Measurements from ENCODE around the gene ZNF732. TPM values are rescaled to one million over a fixed set of nuclear protein-coding genes. Genes with fewer than 3 reads are reported as not detected.

ZNF732 gene
- total RNA-seq, 3 donors from 2014 or later (not counting 1 experiment from before 2014, with no cell fraction given): not detected

DNA sequence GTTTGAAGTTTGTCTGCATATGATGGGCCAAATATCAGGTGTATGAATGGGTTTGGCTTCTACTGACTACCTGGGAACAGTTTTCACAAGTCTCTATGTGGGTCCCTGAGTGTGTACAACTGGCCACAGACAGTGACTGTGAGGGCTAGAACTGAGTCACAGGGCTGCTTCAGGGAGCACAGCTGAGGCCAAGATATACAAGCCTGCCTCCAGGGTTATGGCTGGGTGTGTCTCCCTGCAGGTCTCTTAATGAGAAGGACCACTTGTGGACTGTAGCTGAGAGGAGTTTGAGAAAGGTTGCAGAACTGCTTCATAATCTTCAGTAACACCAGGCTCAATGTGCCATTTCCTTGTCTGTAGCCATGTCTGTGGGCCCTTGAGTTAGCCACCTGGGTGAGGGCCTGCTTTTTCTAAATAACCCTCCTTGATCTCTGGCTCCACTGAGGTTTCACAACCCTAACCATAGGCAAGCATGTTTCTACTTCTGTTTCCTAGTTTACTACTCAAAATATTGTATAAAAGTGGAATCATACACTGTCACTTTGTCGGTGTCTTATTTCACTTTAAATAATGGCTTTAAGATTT, 81.3 kb downstream of the ZNF732 start:
- DNase-seq: no peak

More for the DNA sequence above, 81.3 kb downstream of the ZNF732 start:
- Histone ChIP-seq H3K4me1 (ENCODE audit: control insufficient read depth, insufficient read depth, low read length) (peaks cover 20% of the 10 kb centered on the region), H3K4me3 (ENCODE audit: low read length) (no peak overlapping the region), H3K27ac (ENCODE audit: low read length) (peak overlapping the region; percentile 51), H3K36me3 (ENCODE audit: control insufficient read depth, insufficient read depth, low read length) (no peaks in the 10 kb centered on the region), H3K9me3 (ENCODE audit: control insufficient read depth, insufficient read depth, low read length) (peaks cover 8% of the 10 kb centered on the region), H3K27me3 (ENCODE audit: control insufficient read depth, insufficient read depth, low read length) (no peaks in the 10 kb centered on the region)
- H3K27ac Mint-ChIP-seq: peak overlapping the region; percentile 86 to 92
- peak; percentile 43 to 86 (median 78) for ATAC-seq
- H3K27me3 Mint-ChIP-seq (ENCODE audit: low read depth in 2 of 2): no peaks in the 10 kb centered on the region
- no peaks in the 10 kb centered on the region for H3K36me3 Mint-ChIP-seq
- peaks cover 24 to 30% of the 10 kb centered on the region in 2 donors for H3K4me1 Mint-ChIP-seq
- intact Hi-C loops (cut with micrococcal nuclease): no loop called here
- H3K9me3 Mint-ChIP-seq: no peaks in the 10 kb centered on the region
- H3K4me3 Mint-ChIP-seq: peak overlapping the region; percentile 71
- WGBS (ENCODE audit: insufficient coverage): no CpG with 5 or more reads among the region's 1 CpG
- TF ChIP-seq, protein P1, sequence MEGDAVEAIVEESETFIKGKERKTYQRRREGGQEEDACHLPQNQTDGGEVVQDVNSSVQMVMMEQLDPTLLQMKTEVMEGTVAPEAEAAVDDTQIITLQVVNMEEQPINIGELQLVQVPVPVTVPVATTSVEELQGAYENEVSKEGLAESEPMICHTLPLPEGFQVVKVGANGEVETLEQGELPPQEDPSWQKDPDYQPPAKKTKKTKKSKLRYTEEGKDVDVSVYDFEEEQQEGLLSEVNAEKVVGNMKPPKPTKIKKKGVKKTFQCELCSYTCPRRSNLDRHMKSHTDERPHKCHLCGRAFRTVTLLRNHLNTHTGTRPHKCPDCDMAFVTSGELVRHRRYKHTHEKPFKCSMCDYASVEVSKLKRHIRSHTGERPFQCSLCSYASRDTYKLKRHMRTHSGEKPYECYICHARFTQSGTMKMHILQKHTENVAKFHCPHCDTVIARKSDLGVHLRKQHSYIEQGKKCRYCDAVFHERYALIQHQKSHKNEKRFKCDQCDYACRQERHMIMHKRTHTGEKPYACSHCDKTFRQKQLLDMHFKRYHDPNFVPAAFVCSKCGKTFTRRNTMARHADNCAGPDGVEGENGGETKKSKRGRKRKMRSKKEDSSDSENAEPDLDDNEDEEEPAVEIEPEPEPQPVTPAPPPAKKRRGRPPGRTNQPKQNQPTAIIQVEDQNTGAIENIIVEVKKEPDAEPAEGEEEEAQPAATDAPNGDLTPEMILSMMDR (IDR thresholded peaks at IDR 0.05): no peak

Other genes starting within 250 kb of the ZNF732 start
- gene ZNF718, start 181.0 kb downstream of the ZNF732 start, total RNA-seq: 10 to 100 TPM in 2 of 3 donors, 1 to 10 TPM in 1; 7.9 to 16.1 (median 15.1) TPM
- 10 to 100 TPM; 20.1 to 24.4 (median 23.6) TPM for gene ZNF141, start 32.3 kb upstream of the ZNF732 start, total RNA-seq
- gene ZNF721, start 193.7 kb upstream of the ZNF732 start, total RNA-seq: 10 to 100 TPM; 35.0 to 49.9 (median 37.3) TPM
- 10 to 100 TPM; 71.9 to 82.9 (median 81.3) TPM for gene PIGG, start 193.7 kb upstream of the ZNF732 start, total RNA-seq